ENCODE results near the gene HMX1. TPM values are rescaled to one million over a fixed set of nuclear protein-coding genes. Genes with fewer than 3 reads are reported as not detected.

The HMX1 gene
- not detected for polyA plus RNA-seq (ENCODE audit: insufficient read length in 3 of 3)

DNA sequence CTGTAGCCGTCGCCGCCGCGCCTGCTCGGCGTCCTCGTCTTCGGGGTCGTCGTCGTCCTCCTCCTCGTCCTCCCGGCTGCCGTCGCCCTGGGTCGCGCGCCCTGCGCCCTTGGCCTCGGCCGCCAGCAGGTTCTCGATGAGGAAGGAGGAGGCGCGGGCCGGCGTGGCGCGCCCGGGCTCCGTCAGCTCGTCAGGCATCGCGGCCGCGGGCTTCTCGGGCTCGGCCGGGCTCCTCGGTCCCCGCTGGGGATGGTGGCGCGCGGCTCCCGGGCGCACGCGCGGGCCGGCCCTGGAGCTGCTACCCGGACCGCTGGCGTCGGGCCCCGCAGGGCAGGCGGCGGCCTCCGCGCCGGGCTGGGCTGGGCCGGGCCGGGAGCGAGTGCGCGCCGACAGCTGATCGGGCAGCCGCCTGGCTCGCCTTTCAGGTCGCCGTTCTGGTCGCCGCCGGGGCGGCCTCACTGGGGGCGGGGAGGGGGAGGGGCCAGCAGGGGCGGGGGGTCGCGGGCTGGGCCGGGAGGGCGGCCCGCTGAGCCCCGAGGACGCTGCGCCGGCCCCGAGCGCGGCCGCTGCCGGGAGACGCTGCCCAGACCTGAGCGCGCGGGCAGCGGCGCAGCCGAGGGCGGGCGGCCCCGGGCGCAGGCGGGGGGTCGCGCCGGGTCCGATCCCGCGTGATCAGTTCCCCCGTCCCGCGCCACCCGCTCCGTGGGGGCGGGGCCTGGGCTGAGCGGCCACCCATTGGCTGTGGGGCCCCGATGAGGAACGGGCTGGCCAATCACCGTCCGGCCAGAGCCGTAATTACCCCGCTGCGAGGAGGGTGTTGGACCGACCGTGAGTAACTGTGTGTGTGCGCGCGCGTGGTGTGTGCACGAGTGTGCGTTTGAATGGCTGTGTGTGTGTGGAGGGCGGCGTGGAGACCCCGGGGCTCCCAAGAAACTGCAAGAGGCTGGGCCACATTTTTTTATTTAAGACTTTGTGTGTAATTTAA is at the start of gene HMX1:
Gene HMX1 (minus strand): TSS at position 423 of the 985 bp plus-strand sequence. CDS start 225 bp downstream, at position 198.
- no peak for DNase-seq (ENCODE audit: low read depth in 3 of 3, low spot score in 2 of 3)

GRCh38 chr4:8920969-8921368 is 49.3 kb upstream of the HMX1 start:
- DNase-seq (ENCODE audit: low read depth in 3 of 3, low spot score in 2 of 3) = no peak

- no peak for DNase-seq (ENCODE audit: low read depth in 3 of 3, low spot score in 2 of 3)
Observed at GRCh38 chr4:8920289-8920965, 48.8 kb upstream of the HMX1 start.

DNA sequence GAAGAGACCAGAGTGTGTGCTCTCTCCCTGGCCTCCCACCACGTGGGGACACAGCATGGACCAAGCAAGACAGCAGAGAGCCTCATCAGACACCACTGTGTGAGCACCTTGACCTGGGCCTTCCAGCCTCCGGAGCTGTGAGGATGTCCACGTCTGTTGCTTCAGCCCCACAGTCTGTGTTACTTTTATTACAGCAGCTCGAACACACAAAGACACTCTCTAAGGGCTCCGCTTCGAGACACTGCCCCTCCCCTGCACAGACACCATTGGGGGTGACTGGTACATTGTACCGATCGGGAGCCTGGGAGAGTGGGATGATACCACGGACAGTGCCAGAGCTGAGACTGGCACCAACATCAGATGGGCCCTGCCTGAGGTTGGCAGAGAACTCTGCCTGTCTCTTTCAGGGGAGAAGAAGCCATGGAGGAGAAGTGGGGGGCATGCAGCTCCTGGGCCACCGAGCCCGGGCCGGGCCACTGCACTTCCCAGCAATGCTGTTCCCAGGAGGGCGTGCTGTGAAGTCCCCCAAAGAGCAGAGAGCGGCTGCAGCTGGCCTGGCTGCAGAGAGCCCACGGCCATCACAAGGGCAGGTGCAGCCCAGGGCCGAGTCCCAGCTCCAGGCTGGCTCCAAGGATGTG is 48.1 kb upstream of the HMX1 start:
- DNase-seq (ENCODE audit: low read depth in 3 of 3, low spot score in 2 of 3) = no peak

DNA sequence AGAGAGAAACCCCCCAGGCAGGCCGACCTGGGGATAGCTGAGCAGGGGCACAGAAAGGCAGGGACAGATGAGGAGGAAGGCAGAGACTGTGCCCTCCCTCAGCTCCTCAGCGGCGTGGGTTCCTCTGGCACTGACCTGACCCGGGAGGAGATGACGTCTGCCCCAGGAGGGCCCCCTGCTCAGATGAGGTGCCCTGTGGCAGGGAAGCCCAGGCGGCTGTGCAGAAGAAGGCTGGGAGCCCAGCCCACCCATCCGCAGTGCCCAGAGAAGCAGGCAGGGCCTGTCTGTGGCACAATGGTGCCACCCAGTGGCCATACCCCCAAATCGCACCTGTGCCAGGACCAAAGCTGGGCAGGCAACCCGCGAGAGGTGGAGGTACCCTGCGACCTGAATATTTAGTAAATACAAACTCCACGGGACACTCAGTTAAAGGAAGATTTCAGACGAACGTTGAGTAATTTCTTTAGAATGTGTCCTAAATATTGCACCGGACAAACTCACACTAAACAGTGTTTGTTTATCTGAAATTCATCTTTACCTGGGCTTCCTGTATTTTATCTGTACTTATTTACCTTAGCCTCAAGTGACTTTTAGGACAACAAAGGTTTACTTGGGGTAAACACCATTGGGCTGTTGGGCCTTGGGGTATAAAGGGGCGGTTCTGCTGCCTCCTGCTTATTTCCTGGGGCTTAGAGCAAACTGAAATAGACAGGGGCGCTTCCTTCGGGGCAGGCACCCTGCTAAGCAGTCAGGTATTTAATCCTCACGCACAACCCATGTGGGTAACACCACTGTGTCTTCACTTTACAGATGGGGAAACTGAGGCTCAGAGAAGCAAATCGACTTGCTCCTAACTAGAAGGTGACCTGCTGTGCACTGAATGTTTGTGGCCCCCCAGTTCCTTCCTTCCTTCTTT is 46.5 kb upstream of the HMX1 start:
- peak; percentile 35 to 52 (median 44) for DNase-seq (ENCODE audit: low read depth in 3 of 3, low spot score in 2 of 3)

DNA sequence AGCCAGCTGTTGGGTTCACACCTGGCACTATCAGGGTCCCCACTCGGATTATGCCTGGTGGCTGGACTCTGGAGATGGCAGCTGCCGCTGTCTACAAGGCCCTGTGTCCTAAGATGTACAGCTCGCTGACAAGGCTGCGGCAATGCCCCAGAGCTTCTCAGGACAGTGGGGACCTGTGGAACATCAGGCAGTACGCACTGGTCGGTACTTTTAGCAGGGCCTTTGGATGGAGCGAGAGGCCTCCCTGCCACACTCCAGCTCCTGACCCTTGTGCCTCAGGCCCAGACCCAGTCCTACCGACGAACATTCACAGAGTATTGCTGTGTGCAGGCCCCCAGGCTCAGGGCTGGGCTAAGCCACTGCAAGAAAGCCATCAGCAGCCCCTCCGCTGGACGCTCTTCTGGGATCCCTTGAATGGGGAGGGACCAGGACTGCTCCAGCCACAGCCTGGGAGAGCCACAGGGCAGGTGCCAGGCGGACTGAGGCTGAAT is 45.7 kb upstream of the HMX1 start:
- DNase-seq (ENCODE audit: low read depth in 3 of 3, low spot score in 2 of 3) = no peak

DNA sequence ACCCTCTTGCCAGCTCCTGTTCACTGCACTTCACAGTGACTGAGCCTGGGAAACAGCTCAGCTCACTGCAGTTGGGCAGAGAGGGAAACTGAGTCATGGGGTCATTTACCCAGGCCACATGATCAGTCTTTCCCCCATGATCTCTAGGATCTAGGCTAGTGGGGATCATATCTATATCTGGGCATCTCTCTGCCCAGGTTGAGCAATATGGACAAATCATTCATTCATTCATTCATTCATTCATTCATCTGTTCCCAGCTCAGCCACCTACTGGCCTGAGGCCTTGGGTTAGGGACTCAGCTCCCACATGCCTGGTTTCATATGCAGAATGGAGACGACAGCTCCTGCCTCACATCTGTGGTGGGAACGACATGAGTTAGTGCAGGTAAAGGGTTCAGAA is 45.3 kb upstream of the HMX1 start:
- DNase-seq (ENCODE audit: low read depth in 3 of 3, low spot score in 2 of 3) = no peak

DNA sequence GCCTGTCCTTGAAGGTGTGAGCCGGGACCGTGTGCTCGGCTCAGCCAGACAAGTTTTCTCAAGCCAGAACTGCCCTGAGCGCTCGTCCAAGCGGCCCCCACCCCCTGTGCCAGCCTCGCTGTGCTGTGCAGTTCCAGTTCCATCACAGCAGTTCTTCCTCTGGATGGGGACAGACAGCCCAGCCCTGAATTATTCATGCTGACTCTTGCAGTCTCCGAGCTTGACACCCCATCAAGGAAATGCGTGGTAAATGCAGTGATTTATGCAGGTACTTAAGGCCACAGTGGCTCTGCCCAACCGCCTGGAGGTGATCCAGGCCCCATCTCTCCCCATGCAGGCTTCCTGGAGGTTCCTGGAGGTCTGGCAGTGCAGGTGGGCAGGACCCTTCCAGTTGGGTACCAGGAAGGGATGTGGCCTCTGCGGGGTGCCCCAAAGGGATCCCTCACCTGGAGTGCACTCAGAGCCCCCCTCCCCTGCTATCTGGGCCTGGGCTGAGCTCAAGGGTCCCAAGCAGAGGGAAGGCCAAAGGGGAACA is 44.8 kb upstream of the HMX1 start:
- no peak for DNase-seq (ENCODE audit: low read depth in 3 of 3, low spot score in 2 of 3)

DNA sequence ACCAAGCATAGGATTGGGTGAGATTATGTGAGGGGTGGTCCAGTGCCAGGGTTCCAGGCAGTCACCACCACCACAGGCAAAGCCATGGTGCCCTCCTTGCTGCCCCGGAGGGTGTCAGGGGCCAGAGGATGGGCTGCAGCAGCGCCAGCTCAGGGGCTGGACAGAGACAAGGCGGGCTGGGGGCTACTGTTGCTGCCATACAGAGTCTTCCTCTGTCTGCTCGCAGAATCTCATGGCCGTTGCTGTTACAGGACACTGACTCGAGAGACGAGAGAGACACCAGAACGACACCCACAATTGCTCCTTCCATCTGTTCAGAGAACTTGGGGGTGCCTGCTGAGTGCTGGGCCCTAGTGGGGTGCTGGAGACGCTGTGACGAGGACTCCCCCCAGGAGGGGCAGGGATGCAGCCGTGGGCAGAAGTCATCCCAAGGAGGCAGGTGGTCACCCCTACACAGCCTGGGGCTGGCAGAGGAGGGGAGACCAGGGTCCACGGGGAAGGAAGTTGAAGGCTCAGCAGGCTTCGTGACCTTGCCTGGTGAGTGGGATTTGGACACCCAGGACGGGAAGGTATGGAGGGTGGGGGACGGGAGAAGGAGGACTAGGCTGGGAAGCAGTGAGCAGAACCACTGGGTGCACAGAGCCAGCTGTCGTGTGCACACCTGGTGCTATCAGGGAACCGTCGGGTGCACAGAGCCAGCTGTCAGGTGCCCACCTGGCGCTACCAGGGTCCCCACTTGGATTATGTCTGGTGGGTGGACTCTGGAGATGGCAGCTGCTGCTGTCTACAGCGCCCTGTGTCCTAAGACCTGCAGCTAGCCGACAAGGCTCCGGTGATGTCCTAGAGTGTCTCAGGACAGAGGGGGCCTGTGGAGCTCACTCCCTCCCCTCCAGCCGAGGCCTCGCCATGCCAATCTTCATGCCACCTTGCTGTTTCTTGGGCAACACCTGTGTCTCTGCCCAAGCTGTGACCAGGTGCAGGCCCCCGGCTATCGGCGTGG is 43.9 kb upstream of the HMX1 start:
- DNase-seq (ENCODE audit: low read depth in 3 of 3, low spot score in 2 of 3) = no peak

DNA sequence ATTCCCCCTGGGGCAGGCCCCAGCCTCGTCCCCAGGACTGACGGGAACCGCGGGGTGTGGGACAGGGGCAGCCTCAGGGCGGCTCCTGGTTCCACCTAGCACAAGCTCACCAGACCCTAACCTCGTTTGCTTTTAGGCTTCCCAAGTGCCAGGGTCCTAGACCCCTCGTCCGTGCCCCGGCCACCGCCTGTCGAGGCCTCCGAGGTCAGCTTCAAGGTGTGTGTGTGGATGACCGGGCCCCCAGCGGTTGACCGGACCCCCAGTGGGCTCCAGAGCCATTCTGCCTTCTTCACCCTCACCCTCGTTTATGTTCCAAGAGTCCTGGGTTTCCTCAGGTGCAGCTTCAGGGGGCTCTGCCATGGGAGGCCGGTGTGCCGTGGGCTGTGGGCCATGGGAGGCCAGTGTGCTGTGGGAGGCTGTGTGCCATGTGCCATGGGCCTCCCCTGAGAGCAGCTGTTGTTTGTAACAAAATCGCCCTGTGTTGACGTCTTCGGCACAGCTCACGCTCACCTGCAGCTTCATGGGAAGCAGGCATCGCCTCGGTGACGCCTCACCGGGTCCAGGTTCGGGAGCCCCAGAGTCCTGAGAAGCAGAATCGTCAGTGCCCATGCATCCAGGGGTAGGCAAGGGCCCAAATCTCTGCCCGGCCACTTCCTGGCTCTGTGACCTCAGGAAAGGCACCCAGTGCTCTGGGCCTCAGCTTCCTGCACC is 43.0 kb upstream of the HMX1 start:
- no peak for DNase-seq (ENCODE audit: low read depth in 3 of 3, low spot score in 2 of 3)

DNA sequence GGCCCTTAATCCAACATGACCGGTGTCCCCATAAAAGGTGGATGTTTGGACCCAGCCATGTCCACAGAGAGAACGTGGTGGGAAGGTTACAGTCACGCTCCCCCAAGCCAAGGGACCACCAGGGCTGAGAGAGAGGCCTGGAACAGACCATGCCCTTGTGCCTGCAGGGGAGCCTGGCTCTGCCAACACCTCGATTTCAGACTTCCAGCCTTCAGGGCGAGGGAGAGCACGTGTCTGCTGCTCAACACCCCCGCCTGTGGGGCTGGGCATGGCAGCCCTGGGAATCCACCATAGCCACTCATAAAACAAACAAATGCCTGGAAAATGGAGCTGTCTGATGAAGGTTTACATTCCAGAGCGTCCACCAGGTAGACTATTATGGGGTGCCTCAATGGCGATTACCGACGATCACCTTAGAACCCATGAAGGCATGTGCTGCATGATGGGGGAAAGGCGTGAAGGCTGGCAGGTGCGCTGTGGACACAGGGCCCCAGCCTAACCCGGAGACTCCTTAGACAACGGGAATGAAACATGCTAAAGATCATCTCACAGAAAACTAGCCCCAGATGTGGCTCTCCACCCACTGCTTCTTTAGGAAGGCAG is 42.3 kb upstream of the HMX1 start:
- no peak for DNase-seq (ENCODE audit: low read depth in 3 of 3, low spot score in 2 of 3)

GRCh38 chr4:8913121-8913857 is 41.6 kb upstream of the HMX1 start:
- no peak for DNase-seq (ENCODE audit: low read depth in 3 of 3, low spot score in 2 of 3)

DNA sequence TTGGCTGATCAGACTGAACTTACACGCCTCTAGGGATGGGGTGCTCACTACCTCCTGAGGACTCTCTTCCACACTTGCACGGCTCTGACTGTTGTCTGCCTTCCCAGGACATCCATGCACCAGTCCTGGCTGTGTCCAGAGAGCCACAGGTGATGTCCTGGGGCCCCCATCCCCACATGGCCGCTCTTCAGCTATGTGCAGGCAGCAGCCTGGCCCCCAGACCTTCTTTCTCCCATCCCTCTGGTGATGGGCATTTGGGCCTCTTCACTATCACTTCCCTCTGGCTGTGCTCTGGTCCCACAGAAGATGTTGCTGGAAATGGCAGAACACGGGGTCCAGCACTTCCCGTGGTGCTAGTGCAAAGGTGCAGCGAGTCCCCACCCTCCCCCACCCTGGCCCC is 40.9 kb upstream of the HMX1 start:
- DNase-seq (ENCODE audit: low read depth in 3 of 3, low spot score in 2 of 3) = no peak

DNA sequence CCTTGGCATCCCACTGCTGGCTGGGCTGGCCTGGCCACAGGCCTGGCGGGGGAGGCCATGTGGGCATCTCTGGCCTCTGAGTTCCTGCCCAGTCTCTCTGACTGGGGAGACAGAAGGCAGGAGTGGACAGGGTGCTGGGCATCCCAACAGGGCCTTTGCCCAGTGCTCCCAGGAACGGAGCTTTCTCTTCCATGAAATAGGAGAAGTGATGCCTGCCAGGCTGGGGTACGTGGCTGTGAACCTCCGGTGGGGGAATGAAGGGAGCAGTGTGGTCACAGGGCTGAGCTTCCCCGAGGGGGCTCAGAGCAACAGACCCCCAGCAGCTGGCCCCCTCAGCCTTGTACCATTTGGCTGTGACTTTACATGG is 40.4 kb upstream of the HMX1 start:
- no peak for DNase-seq (ENCODE audit: low read depth in 3 of 3, low spot score in 2 of 3)

DNA sequence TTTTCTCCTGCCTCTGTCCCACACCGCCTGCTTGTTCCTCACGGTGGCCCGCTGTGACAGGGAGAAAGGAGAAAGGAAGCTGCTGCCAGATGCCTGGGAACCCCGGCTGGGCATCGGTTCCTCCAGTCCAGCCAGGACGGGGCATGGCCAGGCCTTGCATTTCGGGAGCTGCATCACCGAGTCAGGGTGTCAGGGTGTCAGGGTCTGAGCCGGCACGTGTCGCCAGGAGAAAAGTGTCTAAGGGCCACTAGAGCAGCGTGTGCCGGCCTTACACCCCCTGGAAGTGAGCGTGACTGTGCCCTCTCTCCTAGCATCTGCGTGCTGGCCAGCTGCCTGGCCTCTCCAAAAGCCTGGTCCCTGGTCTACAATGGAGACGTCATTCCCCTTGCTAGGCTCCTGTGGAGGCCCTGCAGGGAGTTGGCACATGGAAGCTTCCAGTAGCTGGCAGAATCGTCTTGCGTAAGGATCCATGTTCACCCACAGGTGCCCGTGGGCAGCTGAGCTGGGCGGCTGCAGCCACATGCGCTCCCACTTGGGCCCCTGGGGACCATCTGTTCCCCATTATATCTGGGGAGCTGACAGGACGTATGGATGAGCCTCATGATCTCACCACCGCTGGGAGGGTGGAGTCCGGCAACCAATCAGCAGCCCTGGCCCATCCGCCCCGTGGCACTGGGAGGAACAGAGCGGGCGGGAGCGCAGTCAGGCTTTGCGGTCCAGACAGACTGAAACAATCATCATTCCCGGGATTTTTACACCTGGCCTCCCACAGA is 39.9 kb upstream of the HMX1 start:
- DNase-seq (ENCODE audit: low read depth in 3 of 3, low spot score in 2 of 3) = no peak

DNA sequence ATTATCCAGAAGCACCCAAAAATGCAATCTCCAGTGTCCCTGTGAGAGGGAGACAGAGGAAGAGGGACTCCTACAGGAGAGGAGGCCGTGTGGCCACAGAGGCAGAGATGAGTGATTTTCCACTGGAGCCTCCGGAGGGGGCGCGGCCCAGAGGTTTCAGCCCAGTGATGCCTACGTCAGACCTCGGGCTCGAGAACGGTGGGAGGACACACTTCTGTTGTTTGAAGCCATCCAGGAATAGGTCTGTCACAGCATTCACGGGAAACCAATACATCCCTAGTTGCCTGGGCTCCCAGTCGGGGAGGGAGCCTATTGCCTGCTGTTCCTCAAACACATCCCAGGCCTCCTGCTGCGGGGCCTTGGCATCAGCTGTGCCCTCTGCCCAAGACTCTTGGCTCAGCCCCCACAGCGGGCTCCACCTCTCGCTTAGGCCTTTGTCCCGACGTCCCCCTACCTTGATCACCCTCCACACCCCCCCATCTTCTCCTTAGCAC is 39.2 kb upstream of the HMX1 start:
- DNase-seq (ENCODE audit: low read depth in 3 of 3, low spot score in 2 of 3) = no peak

All from right renal cortex interstitium (tissue), 3 donors.